HG02852 (cell line): ENCODE data around the gene OGT.
A peak's percentile ranks its signal among the peaks of the same experiment; 100 is the strongest.
"Not testable (repeated sequence)": the region's sequence is repeated elsewhere in the genome, so short reads cannot be mapped to it uniquely, and the experiment has no call there.

Experiments used
- ATAC-seq: cut with Tn5 transposase; IDR thresholded peaks from one replicate; pipeline ENCODE4 v1.9.1; 2021; ENCODE audit warnings: mild to moderate bottlenecking, moderate library complexity; ENCODE audit not compliant: unreplicated experiment

OGT gene

GRCh38 chrX:71537743-71538142 lies 4.8 kb downstream of the OGT start:
- no peak for ATAC-seq

GRCh38 chrX:71540801-71541200 lies 7.9 kb downstream of the OGT start:
- ATAC-seq = peak; percentile 10

- peak; percentile 76 for ATAC-seq
Observed at GRCh38 chrX:71541210-71542022, 8.5 kb downstream of the OGT start.

GRCh38 chrX:71542411-71542810 lies 9.5 kb downstream of the OGT start:
- ATAC-seq = no peak

GRCh38 chrX:71542825-71543224 lies 9.9 kb downstream of the OGT start:
- ATAC-seq = no peak

GRCh38 chrX:71543316-71543715 lies 10.4 kb downstream of the OGT start:
- no peak for ATAC-seq

GRCh38 chrX:71545364-71545763 lies 12.5 kb downstream of the OGT start:
- ATAC-seq = no peak

GRCh38 chrX:71546879-71547278 lies 14.0 kb downstream of the OGT start:
- ATAC-seq = no peak

GRCh38 chrX:71547339-71547738 lies 14.4 kb downstream of the OGT start:
- no peak for ATAC-seq

- ATAC-seq = no peak
Observed at GRCh38 chrX:71549986-71550385, 17.1 kb downstream of the OGT start.

- ATAC-seq = no peak
Observed at GRCh38 chrX:71550578-71550977, 17.7 kb downstream of the OGT start.

GRCh38 chrX:71556036-71556435 lies 23.1 kb downstream of the OGT start:
- ATAC-seq = no peak

- no peak for ATAC-seq
Observed at GRCh38 chrX:71558920-71559319, 26.0 kb downstream of the OGT start.

- not testable (repeated sequence) for ATAC-seq
Observed at GRCh38 chrX:71559773-71560172, 26.9 kb downstream of the OGT start.

- no peak for ATAC-seq
Observed at GRCh38 chrX:71563921-71564320, 31.0 kb downstream of the OGT start.

- no peak for ATAC-seq
Observed at GRCh38 chrX:71565474-71566041, 32.7 kb downstream of the OGT start.

- not testable (repeated sequence) for ATAC-seq
Observed at GRCh38 chrX:71571390-71571789, 38.5 kb downstream of the OGT start.

GRCh38 chrX:71573590-71573989 lies 40.7 kb downstream of the OGT start:
- ATAC-seq = no peak

GRCh38 chrX:71577682-71578081 lies 44.8 kb downstream of the OGT start:
- ATAC-seq = no peak

- no peak for ATAC-seq
Observed at GRCh38 chrX:71578253-71579135, 45.6 kb downstream of the OGT start, which contains the start of gene GCNA. Gene GCNA, plus strand, starts transcription at chrX:71578437. Its CDS starts 2,385 bp downstream, at chrX:71580822.
